Limb (tissue), 2 donors: ENCODE measurements around the gene GAPVD1.
A peak's percentile ranks its signal among the peaks of the same experiment; 100 is the strongest.
"Not testable (repeated sequence)": the region's sequence is repeated elsewhere in the genome, so short reads cannot be mapped to it uniquely, and the experiment has no call there.

Source experiments
- DNase-seq, 2 donors: peaks; one replicate each; pipeline ENCODE4 v3.0.0-alpha.2; 2016; ENCODE audit errors: extremely low spot score in 2 of 2

The GAPVD1 gene

GRCh38 chr9:125372441-125373226 lies 111.0 kb downstream of the GAPVD1 start:
- no peak for DNase-seq

GRCh38 chr9:125374443-125375309 lies 113.0 kb downstream of the GAPVD1 start:
- DNase-seq: peak; percentile 76 to 83

GRCh38 chr9:125375820-125376219 lies 114.2 kb downstream of the GAPVD1 start:
- no peak for DNase-seq

- no peak for DNase-seq
Observed at GRCh38 chr9:125376261-125377226, 114.9 kb downstream of the GAPVD1 start.

- DNase-seq: no peak
Observed at GRCh38 chr9:125377584-125378250, 116.1 kb downstream of the GAPVD1 start.

- DNase-seq: no peak
Observed at GRCh38 chr9:125378778-125379177, 117.2 kb downstream of the GAPVD1 start.

GRCh38 chr9:125379208-125379607 lies 117.6 kb downstream of the GAPVD1 start:
- DNase-seq: no peak

GRCh38 chr9:125380406-125380805 lies 118.8 kb downstream of the GAPVD1 start:
- no peak for DNase-seq

- DNase-seq: no peak
Observed at GRCh38 chr9:125387861-125388524, 126.4 kb downstream of the GAPVD1 start.

GRCh38 chr9:125388978-125389377 lies 127.4 kb downstream of the GAPVD1 start:
- DNase-seq: no peak

GRCh38 chr9:125391704-125392103 lies 130.1 kb downstream of the GAPVD1 start:
- DNase-seq: no peak

GRCh38 chr9:125393426-125393825 lies 131.8 kb downstream of the GAPVD1 start:
- DNase-seq: no peak

- no peak for DNase-seq
Observed at GRCh38 chr9:125396799-125397198, 135.2 kb downstream of the GAPVD1 start.

- no peak for DNase-seq
Observed at GRCh38 chr9:125397736-125398135, 136.1 kb downstream of the GAPVD1 start.

GRCh38 chr9:125398243-125398642 lies 136.6 kb downstream of the GAPVD1 start:
- DNase-seq: no peak

- no peak for DNase-seq
Observed at GRCh38 chr9:125399165-125399564, 137.5 kb downstream of the GAPVD1 start.

GRCh38 chr9:125399666-125400065 lies 138.0 kb downstream of the GAPVD1 start:
- no peak for DNase-seq

GRCh38 chr9:125400232-125400631 lies 138.6 kb downstream of the GAPVD1 start:
- not testable (repeated sequence) for DNase-seq

- no peak for DNase-seq
Observed at GRCh38 chr9:125400725-125401716, 139.4 kb downstream of the GAPVD1 start.
